ENCODE results near the gene SEMA5B.

SEMA5B gene

GRCh38 chr3:122903171-122903570 is 124.4 kb downstream of the SEMA5B start:
- DNase-seq (ENCODE audit: low spot score) (peak; percentile 8), FAIRE-seq (no peak)

GRCh38 chr3:122902326-122902725 is 125.2 kb downstream of the SEMA5B start:
- no peak for FAIRE-seq
- no peak for DNase-seq (ENCODE audit: low spot score)

- DNase-seq (ENCODE audit: low spot score) (no peak), FAIRE-seq (no peak)
These were observed 129.3 kb downstream of the SEMA5B start for GRCh38 chr3:122898298-122898697.

- FAIRE-seq = no peak
- DNase-seq (ENCODE audit: low spot score) = no peak
These were observed 133.6 kb downstream of the SEMA5B start for GRCh38 chr3:122893754-122894668.

- FAIRE-seq (peak; percentile 20), DNase-seq (ENCODE audit: low spot score) (peak; percentile 68)
These were observed 134.3 kb downstream of the SEMA5B start for GRCh38 chr3:122893282-122893681.

- DNase-seq (ENCODE audit: low spot score) (no peak), FAIRE-seq (no peak)
These were observed 135.2 kb downstream of the SEMA5B start for GRCh38 chr3:122892118-122892960.

GRCh38 chr3:122890720-122891220 is 136.8 kb downstream of the SEMA5B start:
- DNase-seq (ENCODE audit: low spot score) (no peak), FAIRE-seq (no peak)

- DNase-seq (ENCODE audit: low spot score) = peak; percentile 44
- FAIRE-seq = peak; percentile 27
These were observed 137.4 kb downstream of the SEMA5B start for GRCh38 chr3:122890077-122890719.

GRCh38 chr3:122886946-122887345 is 140.6 kb downstream of the SEMA5B start:
- FAIRE-seq = no peak
- DNase-seq (ENCODE audit: low spot score) = no peak

- FAIRE-seq (no peak), DNase-seq (ENCODE audit: low spot score) (no peak)
These were observed 141.3 kb downstream of the SEMA5B start for GRCh38 chr3:122886251-122886650.

- DNase-seq (ENCODE audit: low spot score) = no peak
- FAIRE-seq = no peak
These were observed 145.1 kb downstream of the SEMA5B start for GRCh38 chr3:122882361-122882947.

- DNase-seq (ENCODE audit: low spot score) (no peak), FAIRE-seq (no peak)
These were observed 146.9 kb downstream of the SEMA5B start for GRCh38 chr3:122880624-122881023.

GRCh38 chr3:122880173-122880572 is 147.4 kb downstream of the SEMA5B start:
- DNase-seq (ENCODE audit: low spot score) (no peak), FAIRE-seq (no peak)

GRCh38 chr3:122875547-122876127 is 151.9 kb downstream of the SEMA5B start:
- no peak for FAIRE-seq

GRCh38 chr3:122873741-122874515 is 153.6 kb downstream of the SEMA5B start:
- no peak for FAIRE-seq
- no peak for DNase-seq (ENCODE audit: low spot score)

More at GRCh38 chr3:122875547-122876127, 151.9 kb downstream of the SEMA5B start:
- DNase-seq (ENCODE audit: low spot score) = no peak

GRCh38 chr3:122868322-122868721 is 159.2 kb downstream of the SEMA5B start:
- FAIRE-seq (no peak), DNase-seq (ENCODE audit: low spot score) (no peak)

- no peak for DNase-seq (ENCODE audit: low spot score)
- no peak for FAIRE-seq
These were observed 163.1 kb downstream of the SEMA5B start for GRCh38 chr3:122864498-122864897.

- FAIRE-seq (no peak), DNase-seq (ENCODE audit: low spot score) (no peak)
These were observed 165.2 kb downstream of the SEMA5B start for GRCh38 chr3:122862381-122862780.
